Suppressor macrophage (primary cell): ENCODE results near the gene TBCB.
"Not testable (repeated sequence)": the region's sequence is repeated elsewhere in the genome, so short reads cannot be mapped to it uniquely, and the experiment has no call there.

ENCODE experiments used
- DNase-seq, 4 experiments: peaks; one replicate each; pipeline ENCODE4 v3.0.0-alpha.2; 2020 to 2022

Gene TBCB

GRCh38 chr19:36139120-36139472 is 23.8 kb downstream of the TBCB start:
- DNase-seq: no peak

GRCh38 chr19:36139473-36140303 is 24.4 kb downstream of the TBCB start, which contains the start of gene CAPNS1:
Gene CAPNS1, plus strand, starts transcription at chr19:36140066. Its CDS starts 946 bp downstream, at chr19:36141012.
- peak; percentile 98 to 99 (median 98) for DNase-seq

GRCh38 chr19:36140304-36141038 is 25.2 kb downstream of the TBCB start:
- DNase-seq: peak; percentile 17 to 44 (median 38)

- peak; percentile 85 to 93 (median 90) for DNase-seq
Measured at GRCh38 chr19:36141039-36141927, 26.0 kb downstream of the TBCB start.

GRCh38 chr19:36142046-36142445 is 26.8 kb downstream of the TBCB start:
- DNase-seq: no peak

GRCh38 chr19:36142496-36142895 is 27.2 kb downstream of the TBCB start:
- DNase-seq: no peak

- no peak for DNase-seq
Measured at GRCh38 chr19:36144624-36145023, 29.4 kb downstream of the TBCB start.

- DNase-seq: no peak
Measured at GRCh38 chr19:36149673-36150406, 34.6 kb downstream of the TBCB start.

- DNase-seq: no peak
Measured at GRCh38 chr19:36150586-36150985, 35.3 kb downstream of the TBCB start.

GRCh38 chr19:36151144-36152018 is 36.1 kb downstream of the TBCB start:
- no peak for DNase-seq

GRCh38 chr19:36152019-36152351 is 36.7 kb downstream of the TBCB start:
- DNase-seq: no peak

- peak in 2 of 4 experiments; percentile 13 to 25 for DNase-seq
Measured at GRCh38 chr19:36152352-36153091, 37.3 kb downstream of the TBCB start, which contains the start of gene COX7A1. Gene COX7A1, minus strand, starts transcription at chr19:36152447. Its CDS starts 40 bp downstream, at chr19:36152407.

GRCh38 chr19:36153126-36153525 is 37.9 kb downstream of the TBCB start:
- no peak for DNase-seq

GRCh38 chr19:36160821-36161596 is 45.7 kb downstream of the TBCB start:
- DNase-seq: no peak

GRCh38 chr19:36163813-36164212 is 48.5 kb downstream of the TBCB start:
- DNase-seq: no peak

GRCh38 chr19:36169084-36169760 is 54.0 kb downstream of the TBCB start:
- no peak for DNase-seq

GRCh38 chr19:36172852-36173251 is 57.6 kb downstream of the TBCB start:
- no peak for DNase-seq

GRCh38 chr19:36173846-36174245 is 58.6 kb downstream of the TBCB start:
- DNase-seq: not testable (repeated sequence)
